HG03432 (cell line): ENCODE results near the gene ZMYM5.
"Not testable (repeated sequence)": the region's sequence is repeated elsewhere in the genome, so short reads cannot be mapped to it uniquely, and the experiment has no call there.

Experiments used
- ATAC-seq: cut with Tn5 transposase; IDR thresholded peaks from one replicate; pipeline ENCODE4 v1.9.1; 2021; ENCODE audit warnings: mild to moderate bottlenecking, moderate library complexity; ENCODE audit not compliant: unreplicated experiment

ZMYM5 gene

GRCh38 chr13:19822673-19823072 lies 40.8 kb downstream of the ZMYM5 start:
- ATAC-seq = no peak

GRCh38 chr13:19818223-19818842 lies 45.1 kb downstream of the ZMYM5 start:
- no peak for ATAC-seq

- ATAC-seq = no peak
Measured at GRCh38 chr13:19817510-19818158, 45.8 kb downstream of the ZMYM5 start.

- ATAC-seq = no peak
Measured at GRCh38 chr13:19817106-19817505, 46.3 kb downstream of the ZMYM5 start.

- ATAC-seq = not testable (repeated sequence)
Measured at GRCh38 chr13:19815842-19816241, 47.6 kb downstream of the ZMYM5 start.

- ATAC-seq = no peak
Measured at GRCh38 chr13:19810996-19811881, 52.2 kb downstream of the ZMYM5 start.

GRCh38 chr13:19810151-19810550 lies 53.3 kb downstream of the ZMYM5 start:
- no peak for ATAC-seq

- no peak for ATAC-seq
Measured at GRCh38 chr13:19805765-19806164, 57.7 kb downstream of the ZMYM5 start.

GRCh38 chr13:19795956-19796355 lies 67.5 kb downstream of the ZMYM5 start:
- ATAC-seq = no peak

- no peak for ATAC-seq
Measured at GRCh38 chr13:19794631-19795030, 68.8 kb downstream of the ZMYM5 start.

- ATAC-seq = no peak
Measured at GRCh38 chr13:19791953-19792537, 71.4 kb downstream of the ZMYM5 start.

- peak; percentile 90 for ATAC-seq
Measured at GRCh38 chr13:19782727-19783682, 80.4 kb downstream of the ZMYM5 start, which contains the start of gene PSPC1. PSPC1 (minus strand) TSS chr13:19782945; CDS start chr13:19782757, 188 bp downstream.

- ATAC-seq = peak; percentile 46
Measured at GRCh38 chr13:19782049-19782726, 81.3 kb downstream of the ZMYM5 start.

- no peak for ATAC-seq
Measured at GRCh38 chr13:19781526-19781925, 81.9 kb downstream of the ZMYM5 start.

- ATAC-seq = not testable (repeated sequence)
Measured at GRCh38 chr13:19780753-19781418, 82.6 kb downstream of the ZMYM5 start.
